Activated T-cell treated with anti-CD3 and anti-CD28 coated beads, Interleukin-2, amount 50 U/mL, for 72 hours (primary cell): ENCODE results near the gene EWSR1. TPM values are rescaled to one million over a fixed set of nuclear protein-coding genes. Genes with fewer than 3 reads are reported as not detected.
A peak's percentile ranks its signal among the peaks of the same experiment; 100 is the strongest.

Source experiments
- ATAC-seq, 2 donors: fragments of 150-1000 bp; cut with Tn5 transposase; replicated peaks in 1 of 2; 2 replicates each; pipeline ENCODE4 v1.10.0; 2021; ENCODE audit warnings: moderate library complexity in 2 of 2, mild to moderate bottlenecking in 1 of 2
- DNase-seq, 2 donors: peaks; one replicate each; pipeline ENCODE4 v3.0.0; 2021 to 2022; ENCODE audit warnings: mixed read lengths in 1 of 2
- H3K27ac Mint-ChIP-seq: one replicate; pipeline ENCODE4 v1.8.0; 2022; ENCODE audit warnings: mild to moderate bottlenecking, moderate library complexity, mixed read lengths
- H3K27me3 Mint-ChIP-seq: one replicate; pipeline ENCODE4 v1.8.0; 2022; ENCODE audit warnings: low read depth, mixed read lengths
- H3K36me3 Mint-ChIP-seq, 2 donors: one replicate each; pipeline ENCODE4 v1.8.0; 2022; ENCODE audit warnings: mixed read lengths in 2 of 2, mild to moderate bottlenecking in 1 of 2; ENCODE audit not compliant: insufficient read depth in 2 of 2
- H3K4me1 Mint-ChIP-seq: one replicate; pipeline ENCODE4 v1.8.0; 2022; ENCODE audit warnings: low read depth, mixed read lengths
- H3K4me3 Mint-ChIP-seq, 2 donors: one replicate each; pipeline ENCODE4 v1.8.0; 2022; ENCODE audit warnings: mild to moderate bottlenecking in 2 of 2, mixed read lengths in 2 of 2, moderate library complexity in 2 of 2
- H3K9me3 Mint-ChIP-seq, 2 donors: one replicate each; pipeline ENCODE4 v1.8.0; 2022; ENCODE audit warnings: mixed read lengths in 2 of 2
- total RNA-seq, 2 donors: library from RNA; stranded (reverse); gene quantifications; one replicate each; pipeline ENCODE4 v1.2.3, GENCODE V29; 2022

EWSR1 gene
- total RNA-seq, 2 donors from 2014 or later: 279 to 285 TPM

DNA sequence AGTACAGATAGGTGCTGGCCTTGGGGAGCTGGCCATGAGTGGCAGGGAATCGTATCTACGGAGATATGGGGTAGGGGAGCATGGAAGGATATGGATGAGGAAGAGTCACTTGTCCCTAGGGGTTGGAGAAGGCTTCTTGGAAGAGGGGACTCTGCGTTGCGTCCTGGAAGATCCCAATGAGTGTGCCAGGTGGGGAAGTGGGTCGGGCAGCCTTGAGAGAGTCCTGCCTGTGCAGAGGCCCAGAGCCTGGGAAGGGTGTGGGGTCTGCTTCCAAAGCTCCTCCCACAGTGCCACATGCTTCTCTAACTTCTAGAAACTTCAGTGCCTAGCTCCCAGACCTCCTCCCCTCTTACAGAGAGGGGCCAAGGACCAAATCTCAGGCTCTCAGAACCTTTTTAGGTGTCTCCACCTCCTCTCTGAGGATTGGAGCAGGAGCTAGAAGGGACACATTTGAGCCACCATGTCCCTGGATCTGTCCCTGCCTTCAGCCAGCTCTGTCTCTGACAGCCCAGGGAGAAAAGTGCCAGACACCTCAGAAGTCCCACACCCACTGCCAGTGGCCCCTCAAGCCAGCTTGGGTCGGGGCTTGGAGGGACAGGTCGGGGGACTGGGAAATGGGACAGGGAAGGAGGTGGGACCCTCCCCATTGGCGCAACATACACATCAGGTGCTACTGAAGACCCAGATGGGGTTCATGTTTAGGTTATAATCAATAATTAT is 11.3 kb upstream of the EWSR1 start:
- no peak for ATAC-seq
- peaks cover 8% of the 10 kb centered on the region for H3K27me3 Mint-ChIP-seq

DNA sequence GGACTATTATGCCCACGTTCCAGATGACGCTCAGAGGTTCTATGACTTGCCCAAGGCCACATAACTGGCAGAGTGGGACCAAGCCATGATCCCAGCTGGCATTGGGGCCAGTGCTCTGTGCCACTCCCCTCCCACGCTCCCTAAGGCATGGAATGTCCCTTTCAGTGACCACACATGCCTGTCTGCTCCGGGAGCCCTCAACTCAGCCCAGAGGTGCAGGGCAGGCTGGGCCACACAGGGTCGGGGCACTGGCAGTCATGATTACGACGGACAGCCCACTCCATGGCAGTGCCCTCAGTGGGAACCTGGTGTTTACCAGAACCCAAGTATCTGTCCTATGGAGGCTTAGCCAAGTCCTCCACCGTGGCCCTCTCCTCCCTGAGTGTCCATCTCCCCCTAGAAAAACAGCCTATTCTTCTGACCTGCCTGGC is 10.3 kb upstream of the EWSR1 start:
- Mint-ChIP-seq H3K27me3 (peaks cover under 1% of the 10 kb centered on the region), H3K27ac (no peak overlapping the region), H3K36me3 (no peaks in the 10 kb centered on the region), H3K4me1 (no peaks in the 10 kb centered on the region), H3K4me3 (no peak overlapping the region), H3K9me3 (no peaks in the 10 kb centered on the region)
- DNase-seq (no peak), ATAC-seq (no peak)

More for the DNA sequence above, 11.3 kb upstream of the EWSR1 start:
- Mint-ChIP-seq H3K27ac (no peak overlapping the region), H3K36me3 (no peaks in the 10 kb centered on the region), H3K9me3 (no peaks in the 10 kb centered on the region), H3K4me3 (no peak overlapping the region), H3K4me1 (no peaks in the 10 kb centered on the region)
- no peak for DNase-seq

DNA sequence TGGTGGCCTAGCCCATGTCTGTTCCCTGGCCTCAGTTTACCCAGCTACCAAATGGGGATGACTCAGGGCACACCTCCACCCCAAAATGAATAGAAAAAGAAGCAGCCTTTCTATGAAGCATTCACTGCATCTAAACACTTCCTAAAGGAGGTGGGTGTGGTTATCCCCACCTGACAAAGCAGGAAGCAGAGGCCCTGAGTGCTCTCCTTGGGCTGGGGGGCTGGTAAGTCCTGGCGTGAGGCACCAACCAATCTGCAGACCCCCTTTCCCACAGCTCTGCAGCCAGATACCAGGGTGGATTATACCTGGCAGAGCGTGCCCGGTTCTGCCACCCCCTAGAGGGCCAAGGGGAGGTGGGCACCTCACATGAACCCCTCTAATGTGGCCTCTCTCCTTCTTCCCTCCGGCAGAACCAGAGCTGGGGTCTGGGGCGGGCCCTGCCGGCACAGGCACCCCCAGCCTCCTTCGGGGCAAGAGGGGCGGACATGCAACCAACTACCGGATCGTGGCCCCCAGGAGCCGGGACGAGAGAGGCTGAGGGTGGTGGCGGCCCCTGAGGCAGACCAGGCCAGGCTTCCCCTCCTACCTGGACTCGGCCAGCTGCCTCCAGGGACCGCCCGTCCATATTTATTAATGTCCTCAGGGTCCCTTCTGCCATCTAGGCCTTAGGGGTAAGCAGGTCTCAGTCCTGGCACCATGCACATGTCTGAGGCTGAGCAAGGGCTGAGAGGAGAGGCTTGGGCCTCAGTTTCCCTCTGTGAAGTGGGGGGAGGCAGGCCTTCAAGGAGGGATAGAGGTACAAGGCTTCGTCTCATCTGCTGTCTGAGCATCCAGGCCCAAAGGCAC is 9.4 kb upstream of the EWSR1 start:
- Mint-ChIP-seq H3K27me3 (no peaks in the 10 kb centered on the region), H3K27ac (no peak overlapping the region), H3K4me3 (no peak overlapping the region), H3K4me1 (no peaks in the 10 kb centered on the region), H3K9me3 (no peaks in the 10 kb centered on the region), H3K36me3 (no peaks in the 10 kb centered on the region)
- ATAC-seq: no peak
- no peak for DNase-seq

DNA sequence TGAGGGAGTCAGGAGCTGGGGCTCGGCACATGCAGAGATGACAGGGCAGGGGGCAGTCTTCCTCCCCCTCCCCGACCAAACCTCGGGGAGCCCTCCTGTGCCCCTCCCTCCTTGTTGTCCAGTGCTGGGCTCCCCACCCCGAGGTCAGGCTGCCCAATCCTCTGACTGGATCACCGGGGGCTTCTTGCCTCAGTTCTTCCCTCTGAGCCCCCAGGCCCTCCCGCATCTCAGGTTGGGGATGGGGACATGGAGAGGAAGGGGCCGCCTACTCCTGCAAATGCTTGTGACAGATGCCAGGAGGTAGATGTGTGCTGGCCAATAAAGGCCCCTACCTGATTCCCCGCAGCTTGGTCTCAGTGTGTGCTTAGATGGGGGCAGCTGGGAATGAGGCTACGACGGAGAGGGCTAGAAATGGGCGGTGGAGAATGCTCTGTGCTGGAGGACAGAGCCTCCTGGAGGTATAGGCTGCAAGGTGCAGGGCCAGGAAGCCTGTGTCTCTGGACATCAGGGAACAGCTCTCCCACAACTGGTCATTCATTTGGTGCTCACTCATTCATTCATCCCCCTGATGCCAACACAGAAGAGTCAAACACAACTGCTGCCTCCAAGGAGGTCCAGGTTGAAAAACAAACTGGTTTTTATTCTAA is 8.7 kb upstream of the EWSR1 start:
- Mint-ChIP-seq H3K4me1 (no peaks in the 10 kb centered on the region), H3K27me3 (no peaks in the 10 kb centered on the region), H3K27ac (no peak overlapping the region), H3K4me3 (no peak overlapping the region), H3K9me3 (no peaks in the 10 kb centered on the region), H3K36me3 (no peaks in the 10 kb centered on the region)
- no peak for DNase-seq
- ATAC-seq: no peak

DNA sequence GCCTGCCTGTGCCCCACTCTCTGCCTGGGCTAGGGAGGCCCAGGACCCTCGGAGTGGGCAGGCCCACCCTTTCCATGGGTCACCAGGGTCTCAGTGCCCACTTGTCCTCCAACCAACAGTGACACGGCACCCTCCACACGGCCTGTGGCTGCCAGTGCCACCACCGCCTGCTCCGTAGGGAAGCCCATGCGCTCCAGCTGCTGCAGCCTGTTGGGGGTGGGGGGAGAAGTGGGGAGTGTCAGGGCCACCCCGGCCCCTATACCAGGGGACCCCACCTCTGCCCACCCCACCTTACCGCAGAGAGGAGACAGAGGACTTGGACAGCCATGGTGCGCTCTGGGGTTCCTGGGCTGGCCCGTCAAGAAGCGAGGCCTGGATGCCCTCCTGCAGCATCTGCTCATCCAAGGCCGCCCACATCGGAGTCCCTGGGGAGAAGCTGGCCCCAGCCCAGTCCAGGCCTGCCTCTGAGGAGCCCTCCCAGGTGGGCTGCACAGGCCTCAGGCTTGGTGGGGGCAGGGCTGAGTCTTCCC is 8.0 kb upstream of the EWSR1 start:
- Mint-ChIP-seq H3K36me3 (no peaks in the 10 kb centered on the region), H3K9me3 (no peaks in the 10 kb centered on the region), H3K27me3 (no peaks in the 10 kb centered on the region), H3K4me1 (no peaks in the 10 kb centered on the region), H3K27ac (no peak overlapping the region), H3K4me3 (no peak overlapping the region)
- ATAC-seq: no peak
- DNase-seq: no peak

DNA sequence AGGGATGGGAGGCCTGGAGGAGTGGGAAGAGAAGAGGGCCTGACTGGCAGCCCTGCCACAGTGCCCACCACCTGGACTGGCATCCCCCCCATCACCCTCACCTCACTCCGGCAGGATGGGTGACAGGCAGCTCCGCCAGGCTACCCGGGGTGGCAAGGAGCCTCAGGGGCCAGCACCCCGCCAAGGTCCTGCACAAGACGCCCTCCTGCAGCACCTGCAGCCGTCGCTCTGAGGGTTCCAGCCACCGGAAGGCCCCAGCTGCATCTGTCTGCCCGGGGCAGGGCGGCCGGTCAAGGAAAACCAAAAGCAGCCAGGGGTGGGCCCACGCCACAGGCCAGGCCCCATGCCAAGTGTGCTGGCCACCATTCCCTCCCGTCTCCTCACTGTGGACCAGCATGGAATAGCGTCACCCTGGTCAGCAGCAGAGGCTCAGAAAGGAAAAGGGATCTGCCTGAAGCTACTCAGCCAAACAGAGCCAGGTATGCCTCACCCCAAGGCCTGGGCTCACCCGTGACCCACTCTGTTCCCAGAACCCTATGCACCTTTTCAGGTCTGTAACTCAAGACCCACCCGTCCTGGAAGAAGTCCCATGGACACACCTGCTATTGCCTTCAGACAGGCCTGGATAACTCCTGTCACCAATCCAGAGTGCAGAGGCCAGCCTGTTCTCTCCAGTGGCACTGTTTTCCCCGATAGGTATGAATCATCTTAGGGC is 7.3 kb upstream of the EWSR1 start:
- Mint-ChIP-seq H3K27ac (no peak overlapping the region), H3K9me3 (no peaks in the 10 kb centered on the region), H3K27me3 (no peaks in the 10 kb centered on the region), H3K4me1 (no peaks in the 10 kb centered on the region), H3K36me3 (no peaks in the 10 kb centered on the region), H3K4me3 (no peak overlapping the region)
- ATAC-seq: peak in 1 of 2 donors; percentile 23
- DNase-seq: no peak

DNA sequence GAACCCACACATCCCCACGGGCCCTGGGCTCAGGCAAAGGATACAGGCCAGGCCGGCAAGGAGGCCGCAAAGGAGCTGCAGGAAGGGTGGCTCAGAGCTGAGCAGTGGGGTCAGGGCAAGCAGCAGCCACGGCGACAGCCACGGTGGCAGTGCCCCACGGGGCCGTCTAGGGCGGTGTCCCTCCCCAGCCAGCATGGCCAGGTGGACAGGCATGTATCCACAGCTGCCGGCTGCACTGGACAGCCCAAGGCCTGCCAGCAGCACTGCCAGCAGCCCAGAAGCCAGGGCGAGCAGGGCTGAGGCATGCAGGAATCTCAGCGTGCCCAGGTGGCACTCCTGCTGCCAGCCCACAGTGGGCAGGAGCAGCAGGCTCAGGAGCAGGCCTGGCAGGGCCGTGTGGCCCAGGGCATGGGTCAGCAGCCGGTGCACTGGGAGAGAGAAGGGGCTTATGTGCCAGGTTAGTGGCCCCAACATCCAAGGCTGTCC is 4.2 kb upstream of the EWSR1 start:
- ATAC-seq (no peak), DNase-seq (no peak)
- Mint-ChIP-seq H3K27ac (no peak overlapping the region), H3K36me3 (peaks cover 3 to 5% of the 10 kb centered on the region in 2 donors), H3K4me3 (no peak overlapping the region), H3K9me3 (no peaks in the 10 kb centered on the region), H3K4me1 (peaks cover 14% of the 10 kb centered on the region), H3K27me3 (no peaks in the 10 kb centered on the region)

DNA sequence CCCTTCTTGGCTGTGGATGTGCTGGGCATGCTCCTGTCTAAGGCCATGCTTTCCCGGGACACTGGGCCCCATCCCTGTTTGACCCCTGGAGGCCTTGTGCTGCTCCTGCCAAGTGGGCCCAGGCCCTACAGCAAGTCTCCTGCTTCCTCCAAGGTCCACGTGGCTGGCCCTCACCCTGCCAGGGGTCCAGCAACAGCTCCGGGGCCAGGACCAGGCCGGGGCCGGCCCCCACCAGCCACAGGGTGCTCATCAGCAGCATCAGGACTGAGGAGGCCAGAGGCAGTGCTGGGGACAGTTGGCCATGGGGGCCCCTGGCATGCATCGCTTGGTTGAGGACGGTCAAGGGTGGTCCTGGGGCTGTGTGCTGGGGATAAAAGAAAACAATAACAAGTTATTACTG is 2.8 kb upstream of the EWSR1 start:
- DNase-seq (no peak), ATAC-seq (no peak)
- no peaks in the 10 kb centered on the region for H3K9me3 Mint-ChIP-seq
- no peak overlapping the region for H3K27ac Mint-ChIP-seq
- no peaks in the 10 kb centered on the region for H3K27me3 Mint-ChIP-seq
- H3K4me1 Mint-ChIP-seq: peaks cover 27% of the 10 kb centered on the region
- H3K36me3 Mint-ChIP-seq: peaks cover 8 to 10% of the 10 kb centered on the region in 2 donors
- no peak overlapping the region for H3K4me3 Mint-ChIP-seq

DNA sequence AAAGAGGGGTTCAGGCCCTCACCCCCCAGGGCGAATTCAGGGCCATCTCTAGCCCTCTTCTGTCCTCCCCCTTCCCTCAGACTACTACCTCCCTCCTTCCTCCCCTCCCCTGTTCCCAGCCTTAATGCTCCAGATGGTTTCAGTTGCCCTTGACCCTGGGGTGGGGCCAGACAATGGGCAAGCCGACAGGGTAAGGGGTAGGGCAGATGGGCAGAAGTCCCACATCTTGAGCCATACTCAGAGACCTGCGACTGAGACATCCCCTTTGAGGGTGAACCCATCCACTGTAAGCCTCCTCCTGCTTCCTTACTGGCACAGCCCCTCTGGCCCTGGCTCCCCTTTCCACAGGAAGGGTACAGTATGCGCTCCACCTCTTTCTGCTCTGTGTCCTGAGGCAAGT is 2.1 kb upstream of the EWSR1 start:
- peak overlapping the region in 1 of 2 donors; percentile 98 for H3K4me3 Mint-ChIP-seq
- H3K27me3 Mint-ChIP-seq: no peaks in the 10 kb centered on the region
- peak overlapping the region; percentile 70 for H3K27ac Mint-ChIP-seq
- DNase-seq: no peak
- no peaks in the 10 kb centered on the region for H3K9me3 Mint-ChIP-seq
- H3K4me1 Mint-ChIP-seq: peaks cover 33% of the 10 kb centered on the region
- peaks cover 13 to 15% of the 10 kb centered on the region in 2 donors for H3K36me3 Mint-ChIP-seq
- ATAC-seq: no peak

DNA sequence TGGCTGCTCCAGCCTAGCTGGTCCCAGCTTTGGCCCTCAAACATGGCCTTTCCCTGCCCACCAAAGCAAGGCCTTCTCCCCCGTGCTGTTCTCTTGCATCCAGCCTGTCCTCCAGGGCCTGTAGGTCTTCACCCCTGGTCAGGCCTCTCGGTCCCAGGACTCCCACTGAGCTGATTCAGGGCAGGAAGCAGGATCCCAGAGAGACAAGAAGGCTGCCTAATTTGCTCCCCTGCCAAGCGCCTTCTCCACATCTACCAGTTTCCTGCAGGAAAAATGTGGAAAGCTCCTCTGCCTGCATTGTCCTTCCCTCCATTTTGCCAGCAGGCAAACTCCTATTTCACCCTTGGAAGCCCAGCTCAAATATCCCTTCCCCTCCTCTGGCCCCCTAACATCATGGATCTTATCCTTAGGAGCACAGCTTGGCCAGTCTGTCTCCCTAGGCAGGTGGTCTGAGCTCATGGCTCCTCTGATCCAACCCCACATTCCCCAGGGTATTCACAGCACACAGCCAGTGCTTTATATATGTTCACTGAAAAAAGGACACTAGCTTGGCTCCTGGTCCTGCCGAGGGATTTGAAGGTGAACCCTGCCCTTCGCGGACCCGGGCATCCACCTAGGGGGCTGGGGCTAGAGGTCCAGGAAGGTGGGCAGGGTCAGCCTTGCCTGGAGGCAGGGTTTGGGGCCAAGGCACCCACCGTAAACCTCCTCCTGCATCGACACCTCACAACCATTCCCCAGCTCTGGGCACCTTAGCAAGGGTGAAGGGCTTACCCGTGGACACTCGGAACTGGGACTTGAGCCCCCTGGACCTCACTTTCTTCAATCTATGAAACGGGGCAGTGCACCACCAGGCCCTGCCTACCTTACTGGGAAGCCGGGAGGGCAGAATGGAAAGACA is 1.3 kb upstream of the EWSR1 start:
- no peak for ATAC-seq
- H3K4me3 Mint-ChIP-seq: peak overlapping the region; percentile 81 to 98
- H3K36me3 Mint-ChIP-seq: peaks cover 13 to 20% of the 10 kb centered on the region in 2 donors
- H3K27ac Mint-ChIP-seq: peak overlapping the region; percentile 93
- peaks cover 42% of the 10 kb centered on the region for H3K4me1 Mint-ChIP-seq
- DNase-seq: no peak
- H3K27me3 Mint-ChIP-seq: no peaks in the 10 kb centered on the region
- no peaks in the 10 kb centered on the region for H3K9me3 Mint-ChIP-seq

DNA sequence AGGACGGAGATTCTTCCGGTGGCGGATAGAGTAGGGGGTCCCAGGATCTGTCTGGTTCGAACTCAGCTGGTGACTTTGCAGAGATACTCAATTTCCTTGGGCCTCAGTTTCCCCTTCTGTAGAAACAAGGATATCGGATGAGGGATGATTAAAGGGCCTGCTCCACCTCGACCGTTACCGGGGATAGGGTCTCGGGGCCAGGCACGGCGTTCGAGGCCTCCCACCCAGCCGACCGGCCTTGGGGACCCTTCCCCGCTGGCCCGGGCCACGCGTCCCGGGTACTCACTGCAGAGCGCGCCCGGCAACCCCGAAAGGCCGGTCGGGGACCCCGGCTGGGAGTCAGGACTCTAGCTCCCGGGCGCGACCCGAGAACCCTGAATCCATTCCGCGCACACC is 608 bp upstream of the EWSR1 start:
- no peak for DNase-seq
- ATAC-seq: no peak
- Mint-ChIP-seq H3K36me3 (peaks cover 13 to 26% of the 10 kb centered on the region in 2 donors), H3K4me3 (peak overlapping the region; percentile 81 to 98), H3K27me3 (no peaks in the 10 kb centered on the region), H3K27ac (peak overlapping the region; percentile 93), H3K9me3 (no peaks in the 10 kb centered on the region), H3K4me1 (peaks cover 48% of the 10 kb centered on the region)
